PC-3 (cell line): Measurements from ENCODE around the gene DUSP12.

Experiments
- EZH2 ChIP-seq: fragments of 300-600 bp; sonication (generic); IDR thresholded peaks from one replicate; pipeline ENCODE4 v1.6.1; 2017; ENCODE audit warnings: antibody characterized with exemption, mild to moderate bottlenecking, low read length; ENCODE audit not compliant: unreplicated experiment
- EZH2phosphoT487 ChIP-seq: fragments of 300-600 bp; sonication (generic); IDR thresholded peaks from 2 replicates; pipeline ENCODE4 v1.6.1; 2018; ENCODE audit warnings: mild to moderate bottlenecking, antibody characterized with exemption, low read length, borderline replicate concordance
- TF ChIP-seq, protein P1 (sequence below): fragments of 300-600 bp; sonication (generic); conservative IDR thresholded peaks from 2 replicates; pipeline ENCODE4 v1.5.1; 2017; ENCODE audit warnings: antibody characterized with exemption, low read depth, mild to moderate bottlenecking, low read length

DNA sequence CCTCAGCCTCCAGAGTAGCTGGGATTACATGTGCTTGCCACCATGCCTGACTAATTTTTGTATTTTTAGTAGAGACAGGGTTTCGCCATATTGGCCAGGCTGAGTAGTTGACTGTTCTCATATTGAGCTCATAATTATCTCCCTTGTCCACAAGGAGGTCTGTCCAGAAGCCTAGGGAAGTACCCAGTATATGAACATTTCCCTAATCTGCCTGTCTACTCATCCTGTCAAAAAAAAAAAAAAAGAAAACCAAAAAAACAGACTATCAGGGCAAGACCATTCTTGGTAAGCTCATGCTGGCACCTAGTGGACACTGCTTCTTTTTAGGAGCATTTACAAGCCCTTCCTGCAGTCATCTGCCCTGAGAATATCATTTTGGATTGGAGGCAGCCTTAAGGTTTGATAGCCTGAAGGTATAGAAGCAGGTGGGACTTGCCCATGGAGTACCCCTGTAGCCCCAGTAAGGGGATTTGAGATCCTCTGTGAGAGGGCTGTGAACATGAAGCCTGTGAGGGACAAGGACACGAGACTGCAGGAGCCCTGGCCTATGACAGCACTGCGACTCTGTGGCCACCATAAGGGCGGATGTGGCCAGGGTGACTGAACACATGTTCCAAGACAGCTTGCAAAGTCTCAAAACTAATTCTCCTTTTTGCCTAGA is 10.8 kb upstream of the DUSP12 start:
- TF ChIP-seq, protein P1, sequence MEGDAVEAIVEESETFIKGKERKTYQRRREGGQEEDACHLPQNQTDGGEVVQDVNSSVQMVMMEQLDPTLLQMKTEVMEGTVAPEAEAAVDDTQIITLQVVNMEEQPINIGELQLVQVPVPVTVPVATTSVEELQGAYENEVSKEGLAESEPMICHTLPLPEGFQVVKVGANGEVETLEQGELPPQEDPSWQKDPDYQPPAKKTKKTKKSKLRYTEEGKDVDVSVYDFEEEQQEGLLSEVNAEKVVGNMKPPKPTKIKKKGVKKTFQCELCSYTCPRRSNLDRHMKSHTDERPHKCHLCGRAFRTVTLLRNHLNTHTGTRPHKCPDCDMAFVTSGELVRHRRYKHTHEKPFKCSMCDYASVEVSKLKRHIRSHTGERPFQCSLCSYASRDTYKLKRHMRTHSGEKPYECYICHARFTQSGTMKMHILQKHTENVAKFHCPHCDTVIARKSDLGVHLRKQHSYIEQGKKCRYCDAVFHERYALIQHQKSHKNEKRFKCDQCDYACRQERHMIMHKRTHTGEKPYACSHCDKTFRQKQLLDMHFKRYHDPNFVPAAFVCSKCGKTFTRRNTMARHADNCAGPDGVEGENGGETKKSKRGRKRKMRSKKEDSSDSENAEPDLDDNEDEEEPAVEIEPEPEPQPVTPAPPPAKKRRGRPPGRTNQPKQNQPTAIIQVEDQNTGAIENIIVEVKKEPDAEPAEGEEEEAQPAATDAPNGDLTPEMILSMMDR: peak; percentile 92
- TF ChIP-seq EZH2: no peak
- no peak for TF ChIP-seq EZH2phosphoT487
